Suppressor macrophage (primary cell): Measurements from ENCODE around the gene NDUFB1.

Source experiments
- DNase-seq, 4 experiments: peaks; one replicate each; pipeline ENCODE4 v3.0.0-alpha.2; 2020 to 2022
- total RNA-seq, 17 experiments: gene quantifications; one replicate each; lab custom pipeline; 2026; ENCODE audit warnings: mixed read lengths in 6 of 17, inconsistent platforms in 3 of 17; lab: John Stamatoyannopoulos, UW

The NDUFB1 gene
- total RNA-seq = 24.0 to 50.8 (median 34.6) reads per million in 17 experiments

GRCh38 chr14:92121670-92122350 is at the start of gene NDUFB1, which contains the start of gene CPSF2:
TSS of gene NDUFB1 (minus strand) at chr14:92121706. CDS start at chr14:92117637, 4,069 bp downstream.
TSS of gene CPSF2 (plus strand) at chr14:92121969. CDS start at chr14:92130985, 9,016 bp downstream.
- peak; percentile 89 to 95 (median 92) for DNase-seq

GRCh38 chr14:92164958-92165357 is 43.5 kb upstream of the NDUFB1 start:
- DNase-seq = no peak

GRCh38 chr14:92161521-92161920 is 40.0 kb upstream of the NDUFB1 start:
- DNase-seq = no peak

- DNase-seq = peak; percentile 40 to 75 (median 52)
Observed at GRCh38 chr14:92160619-92161018, 39.1 kb upstream of the NDUFB1 start.

- DNase-seq = no peak
Observed at GRCh38 chr14:92154283-92154942, 32.9 kb upstream of the NDUFB1 start.

- no peak for DNase-seq
Observed at GRCh38 chr14:92153581-92153980, 32.1 kb upstream of the NDUFB1 start.

GRCh38 chr14:92144708-92145107 is 23.2 kb upstream of the NDUFB1 start:
- DNase-seq = no peak

- peak in 1 of 4 experiments; percentile 21 for DNase-seq
Observed at GRCh38 chr14:92143962-92144361, 22.5 kb upstream of the NDUFB1 start.

GRCh38 chr14:92143309-92143708 is 21.8 kb upstream of the NDUFB1 start:
- no peak for DNase-seq

GRCh38 chr14:92135269-92135668 is 13.8 kb upstream of the NDUFB1 start:
- peak in 2 of 4 experiments; percentile 57 to 62 for DNase-seq

GRCh38 chr14:92134456-92134855 is 12.9 kb upstream of the NDUFB1 start:
- DNase-seq = no peak

- DNase-seq = peak in 1 of 4 experiments; percentile 16
Observed at GRCh38 chr14:92122761-92123160, 1.3 kb upstream of the NDUFB1 start.

GRCh38 chr14:92122351-92122677 is 808 bp upstream of the NDUFB1 start:
- DNase-seq = no peak

- peak; percentile 42 to 72 (median 56) for DNase-seq
Observed at GRCh38 chr14:92121207-92121669, 268 bp downstream of the NDUFB1 start.

- DNase-seq = no peak
Observed at GRCh38 chr14:92109490-92109889, 12.0 kb downstream of the NDUFB1 start.

- DNase-seq = no peak
Observed at GRCh38 chr14:92108345-92109254, 12.9 kb downstream of the NDUFB1 start.

- peak; percentile 97 to 100 (median 99) for DNase-seq
Observed at GRCh38 chr14:92106143-92106926, 15.2 kb downstream of the NDUFB1 start, which contains the start of gene ATXN3. TSS of gene ATXN3 (minus strand) at chr14:92106582. CDS start at chr14:92106552, 30 bp downstream.

- peak; percentile 80 to 91 (median 88) for DNase-seq
Observed at GRCh38 chr14:92105893-92106142, 15.7 kb downstream of the NDUFB1 start.

- no peak for DNase-seq
Observed at GRCh38 chr14:92105073-92105892, 16.2 kb downstream of the NDUFB1 start.

- DNase-seq = peak in 3 of 4 experiments; percentile 26 to 55 (median 53)
Observed at GRCh38 chr14:92103363-92103989, 18.0 kb downstream of the NDUFB1 start.

GRCh38 chr14:92099802-92100201 is 21.7 kb downstream of the NDUFB1 start:
- no peak for DNase-seq
